K562 (cell line): ENCODE results near the gene FBXO44. TPM values are rescaled to one million over a fixed set of nuclear protein-coding genes. Genes with fewer than 3 reads are reported as not detected.
A peak's percentile ranks its signal among the peaks of the same experiment; 100 is the strongest.

ENCODE experiments used
- ADNP ChIP-seq: fragments of 200-800 bp; sonication (Bioruptor generic); IDR thresholded peaks from 2 replicates; pipeline ENCODE4 v1.6.1; 2016; ENCODE audit warnings: missing genetic modification characterization, missing compliant biosample characterization
- C11orf30 ChIP-seq: fragments of 450-650 bp; IDR thresholded peaks from 2 replicates; pipeline ENCODE4 v1.6.1; 2016; ENCODE audit warnings: low read depth, mild to moderate bottlenecking
- CAMTA2 ChIP-seq: fragments of 250-450 bp; sonication (Bioruptor Pico); conservative IDR thresholded peaks from 2 replicates; pipeline ENCODE4 v1.5.1; 2022
- CHD4 ChIP-seq: fragments of 200-600 bp; sonication (generic); IDR thresholded peaks from 3 replicates; pipeline ENCODE4 v1.6.1; 2012; ENCODE audit warnings: low read depth, mild to moderate bottlenecking, mixed read lengths, low read length, inconsistent platforms; ENCODE audit not compliant: insufficient read depth, insufficient replicate concordance, poor library complexity, severe bottlenecking
- GABPB1 ChIP-seq: sonication (generic); formaldehyde crosslinking; IDR thresholded peaks from 2 replicates; pipeline ENCODE4 v1.8.0; 2022; ENCODE audit warnings: mild to moderate bottlenecking, missing genetic modification reagents
- KLF6 ChIP-seq: fragments of 250-450 bp; sonication (Bioruptor Pico); IDR thresholded peaks from 2 replicates; pipeline ENCODE4 v1.4.0; 2020; ENCODE audit warnings: mild to moderate bottlenecking, moderate library complexity, borderline replicate concordance
- MAZ ChIP-seq, 2 experiments: fragments of 450-650 bp in 1 of 2; sonication (generic) in 1 of 2; formaldehyde crosslinking; IDR thresholded peaks in 1 of 2; conservative IDR thresholded peaks in 1 of 2; 2 replicates each; pipeline versions ENCODE4 v1.4.0 to v1.5.0; 2020; ENCODE audit warnings: mild to moderate bottlenecking in 1 of 2, missing genetic modification reagents in 1 of 2
- MCM3 ChIP-seq: fragments of 450-650 bp; IDR thresholded peaks from 2 replicates; pipeline ENCODE4 v1.6.1; 2016
- NFE2 ChIP-seq: IDR thresholded peaks from 2 replicates; pipeline ENCODE4 v1.6.1; 2014; ENCODE audit warnings: antibody characterized with exemption, low read depth
- POU5F1 ChIP-seq: fragments of 150-350 bp; IDR thresholded peaks from 2 replicates; pipeline ENCODE4 v1.6.1; 2014; ENCODE audit warnings: borderline replicate concordance, low read length, low read depth, mild to moderate bottlenecking; ENCODE audit not compliant: partially characterized antibody
- SMAD3 ChIP-seq: fragments of 450-650 bp; formaldehyde crosslinking; conservative IDR thresholded peaks from 2 replicates; pipeline ENCODE4 v1.4.0; 2020; ENCODE audit warnings: mild to moderate bottlenecking
- ZNF140 ChIP-seq: fragments of 250-450 bp; sonication (Bioruptor Pico); IDR thresholded peaks from 2 replicates; pipeline ENCODE4 v1.8.0; 2021; ENCODE audit warnings: moderate library complexity, mild to moderate bottlenecking, inconsistent platforms
- ZNF232 ChIP-seq: sonication (generic); formaldehyde crosslinking; IDR thresholded peaks from 2 replicates; pipeline ENCODE4 v1.8.0; 2022; ENCODE audit warnings: mild to moderate bottlenecking, missing genetic modification reagents
- ZNF668 ChIP-seq: fragments of 250-450 bp; sonication (Bioruptor Pico); IDR thresholded peaks from 2 replicates; pipeline ENCODE4 v1.8.0; 2022; ENCODE audit warnings: mild to moderate bottlenecking, inconsistent platforms
- ZNF740 ChIP-seq, 3 experiments: fragments of 200-800 bp in 1 of 3; sonication (Bioruptor generic) in 1 of 3; sonication (generic) in 1 of 3; formaldehyde crosslinking in 1 of 3; IDR thresholded peaks; 2 replicates each; pipeline versions ENCODE4 v1.6.1 to v1.8.0; 2016 to 2022; ENCODE audit warnings: mild to moderate bottlenecking in 2 of 3, missing compliant biosample characterization in 2 of 3, missing genetic modification characterization in 2 of 3, missing genetic modification reagents in 1 of 3
- polyA plus RNA-seq, 8 experiments: library from polyadenylated mRNA; depleted of rRNA in 4 of 8; stranded (reverse) in 5 of 8; unstranded in 3 of 8; fragments of >200 nt; fragmentation: Nextera tagmentation in 2 of 8; fragmentation: Illumina TruSeq in 1 of 8; extraction: Ambion mirVana in 2 of 8; extraction: Trizol in 1 of 8; gene quantifications; 2 replicates each; pipeline versions ENCODE4 v1.2.1 to v1.2.3, GENCODE V29; 2011 to 2014; ENCODE audit warnings: inconsistent platforms in 1 of 8, missing spikeins in 1 of 8
- total RNA-seq, 7 experiments: library from RNA; depleted of rRNA in 6 of 7; stranded (reverse); fragments of >200 nt in 6 of 7; fragmentation: Illumina TruSeq in 2 of 7; extraction: Trizol in 2 of 7; gene quantifications; 2 replicates each; pipeline versions ENCODE4 v1.2.1 to v1.2.3, GENCODE V29; 2011 to 2021; ENCODE audit warnings: low replicate concordance in 1 of 7
- TF ChIP-seq, protein P1 (sequence below): IDR thresholded peaks from 2 replicates; pipeline ENCODE4 v1.6.1; 2011; ENCODE audit warnings: borderline replicate concordance, low read depth, mild to moderate bottlenecking, moderate library complexity, low read length; ENCODE audit not compliant: insufficient read depth, poor library complexity, severe bottlenecking
- TF ChIP-seq, protein P2 (sequence below), 2 experiments: fragments of 450-650 bp; IDR thresholded peaks; 2 replicates each; pipeline ENCODE4 v1.6.1; 2018; ENCODE audit warnings: mild to moderate bottlenecking in 2 of 2, low read depth in 1 of 2; ENCODE audit not compliant: partially characterized antibody in 2 of 2
- TF ChIP-seq, protein P3 (sequence below): fragments of 200-800 bp; sonication (Bioruptor generic); IDR thresholded peaks from 2 replicates; pipeline ENCODE4 v1.6.1; 2017; ENCODE audit warnings: missing genetic modification characterization, missing compliant biosample characterization

Gene FBXO44
- total and polyA plus RNA-seq, 9 of the 15 experiments (the other 6 are each of a cell fraction or from before 2014, with no cell fraction given), result 0.69 to 20.9 (median 6.7) TPM

GRCh38 chr1:11648732-11649158 lies 5.9 kb upstream of the FBXO44 start (continued):
- TF ChIP-seq ZNF740 (CRISPR knock-in tag; IDR thresholded peaks at IDR 0.05) (peak; percentile 36; the same call in 1 of the 2 replicates), ZNF740 (tag; IDR thresholded peaks at IDR 0.05) (no peak), KLF6 (CRISPR knock-in tag) (no peak), ZNF232 (CRISPR knock-in tag) (no peak), POU5F1 (no peak), SMAD3 (CRISPR knock-in tag) (no peak), C11orf30 (no peak), GABPB1 (CRISPR knock-in tag) (no peak), CAMTA2 (CRISPR knock-in tag) (no peak), NFE2 (no peak), ADNP (tag) (no peak), CHD4 (no peak), MAZ (CRISPR knock-in tag; conservative IDR thresholded peaks at IDR 0.05 in 1 of 2, IDR thresholded peaks at IDR 0.05 in 1 of 2) (0 out of 4 replicates have a peak, but pooled peaks of 1 of the 2 experiments have one; percentile 5), ZNF668 (CRISPR knock-in tag) (no peak), ZNF140 (CRISPR knock-in tag) (no peak), MCM3 (no peak)
- TF ChIP-seq, protein P1, sequence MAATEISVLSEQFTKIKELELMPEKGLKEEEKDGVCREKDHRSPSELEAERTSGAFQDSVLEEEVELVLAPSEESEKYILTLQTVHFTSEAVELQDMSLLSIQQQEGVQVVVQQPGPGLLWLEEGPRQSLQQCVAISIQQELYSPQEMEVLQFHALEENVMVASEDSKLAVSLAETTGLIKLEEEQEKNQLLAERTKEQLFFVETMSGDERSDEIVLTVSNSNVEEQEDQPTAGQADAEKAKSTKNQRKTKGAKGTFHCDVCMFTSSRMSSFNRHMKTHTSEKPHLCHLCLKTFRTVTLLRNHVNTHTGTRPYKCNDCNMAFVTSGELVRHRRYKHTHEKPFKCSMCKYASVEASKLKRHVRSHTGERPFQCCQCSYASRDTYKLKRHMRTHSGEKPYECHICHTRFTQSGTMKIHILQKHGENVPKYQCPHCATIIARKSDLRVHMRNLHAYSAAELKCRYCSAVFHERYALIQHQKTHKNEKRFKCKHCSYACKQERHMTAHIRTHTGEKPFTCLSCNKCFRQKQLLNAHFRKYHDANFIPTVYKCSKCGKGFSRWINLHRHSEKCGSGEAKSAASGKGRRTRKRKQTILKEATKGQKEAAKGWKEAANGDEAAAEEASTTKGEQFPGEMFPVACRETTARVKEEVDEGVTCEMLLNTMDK, result no peak
- TF ChIP-seq, protein P2, sequence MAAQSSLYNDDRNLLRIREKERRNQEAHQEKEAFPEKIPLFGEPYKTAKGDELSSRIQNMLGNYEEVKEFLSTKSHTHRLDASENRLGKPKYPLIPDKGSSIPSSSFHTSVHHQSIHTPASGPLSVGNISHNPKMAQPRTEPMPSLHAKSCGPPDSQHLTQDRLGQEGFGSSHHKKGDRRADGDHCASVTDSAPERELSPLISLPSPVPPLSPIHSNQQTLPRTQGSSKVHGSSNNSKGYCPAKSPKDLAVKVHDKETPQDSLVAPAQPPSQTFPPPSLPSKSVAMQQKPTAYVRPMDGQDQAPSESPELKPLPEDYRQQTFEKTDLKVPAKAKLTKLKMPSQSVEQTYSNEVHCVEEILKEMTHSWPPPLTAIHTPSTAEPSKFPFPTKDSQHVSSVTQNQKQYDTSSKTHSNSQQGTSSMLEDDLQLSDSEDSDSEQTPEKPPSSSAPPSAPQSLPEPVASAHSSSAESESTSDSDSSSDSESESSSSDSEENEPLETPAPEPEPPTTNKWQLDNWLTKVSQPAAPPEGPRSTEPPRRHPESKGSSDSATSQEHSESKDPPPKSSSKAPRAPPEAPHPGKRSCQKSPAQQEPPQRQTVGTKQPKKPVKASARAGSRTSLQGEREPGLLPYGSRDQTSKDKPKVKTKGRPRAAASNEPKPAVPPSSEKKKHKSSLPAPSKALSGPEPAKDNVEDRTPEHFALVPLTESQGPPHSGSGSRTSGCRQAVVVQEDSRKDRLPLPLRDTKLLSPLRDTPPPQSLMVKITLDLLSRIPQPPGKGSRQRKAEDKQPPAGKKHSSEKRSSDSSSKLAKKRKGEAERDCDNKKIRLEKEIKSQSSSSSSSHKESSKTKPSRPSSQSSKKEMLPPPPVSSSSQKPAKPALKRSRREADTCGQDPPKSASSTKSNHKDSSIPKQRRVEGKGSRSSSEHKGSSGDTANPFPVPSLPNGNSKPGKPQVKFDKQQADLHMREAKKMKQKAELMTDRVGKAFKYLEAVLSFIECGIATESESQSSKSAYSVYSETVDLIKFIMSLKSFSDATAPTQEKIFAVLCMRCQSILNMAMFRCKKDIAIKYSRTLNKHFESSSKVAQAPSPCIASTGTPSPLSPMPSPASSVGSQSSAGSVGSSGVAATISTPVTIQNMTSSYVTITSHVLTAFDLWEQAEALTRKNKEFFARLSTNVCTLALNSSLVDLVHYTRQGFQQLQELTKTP (IDR thresholded peaks at IDR 0.05; ENCODE audit: low read depth in 1 of 2, partially characterized antibody in 2 of 2), result no peak
- TF ChIP-seq, protein P3, sequence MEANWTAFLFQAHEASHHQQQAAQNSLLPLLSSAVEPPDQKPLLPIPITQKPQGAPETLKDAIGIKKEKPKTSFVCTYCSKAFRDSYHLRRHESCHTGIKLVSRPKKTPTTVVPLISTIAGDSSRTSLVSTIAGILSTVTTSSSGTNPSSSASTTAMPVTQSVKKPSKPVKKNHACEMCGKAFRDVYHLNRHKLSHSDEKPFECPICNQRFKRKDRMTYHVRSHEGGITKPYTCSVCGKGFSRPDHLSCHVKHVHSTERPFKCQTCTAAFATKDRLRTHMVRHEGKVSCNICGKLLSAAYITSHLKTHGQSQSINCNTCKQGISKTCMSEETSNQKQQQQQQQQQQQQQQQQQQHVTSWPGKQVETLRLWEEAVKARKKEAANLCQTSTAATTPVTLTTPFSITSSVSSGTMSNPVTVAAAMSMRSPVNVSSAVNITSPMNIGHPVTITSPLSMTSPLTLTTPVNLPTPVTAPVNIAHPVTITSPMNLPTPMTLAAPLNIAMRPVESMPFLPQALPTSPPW (CRISPR knock-in tag), result peak; percentile 43
